ENCODE measurements around the gene CHST11. TPM values are rescaled to one million over a fixed set of nuclear protein-coding genes. Genes with fewer than 3 reads are reported as not detected.

CHST11 gene
- total RNA-seq, 1 experiment from 2014 or later = 1.1 TPM

DNA sequence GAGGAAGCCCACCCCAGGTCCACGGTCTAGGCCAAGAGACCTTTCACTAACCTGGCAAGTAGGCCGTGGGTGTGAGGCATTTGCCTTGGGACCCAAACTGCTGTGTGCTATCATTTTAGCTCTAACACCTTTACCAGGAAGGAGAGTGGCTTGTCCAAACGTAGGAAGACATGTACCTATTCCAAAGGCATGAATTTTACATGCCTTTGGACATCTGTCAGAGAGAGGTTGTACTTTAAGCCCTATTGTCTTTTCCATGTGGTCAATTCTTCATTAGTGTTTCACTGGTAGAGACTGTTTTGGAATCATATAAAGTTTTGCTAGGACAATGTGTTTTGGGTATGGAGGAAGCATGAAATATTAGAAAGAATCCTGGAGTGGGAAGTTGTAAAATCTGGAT lies 352.5 kb downstream of the CHST11 start:
- no peak for DNase-seq (ENCODE audit: low spot score)
- Histone ChIP-seq H3K36me3 (ENCODE audit: insufficient read depth, low read length, poor library complexity, severe bottlenecking) (no peaks in the 10 kb centered on the region), H3K27me3 (replicated peaks; ENCODE audit: insufficient read depth, low read depth, low read length, poor library complexity) (peaks cover 3% of the 10 kb centered on the region), H3K9me3 (ENCODE audit: low read depth, low read length, poor library complexity, severe bottlenecking) (no peaks in the 10 kb centered on the region), H3K4me1 (ENCODE audit: insufficient read depth, low read length, poor library complexity, severe bottlenecking) (no peaks in the 10 kb centered on the region), H3K4me3 (ENCODE audit: low read depth, low read length, poor library complexity, severe bottlenecking) (no peak overlapping the region), H3K27ac (ENCODE audit: low read depth, low read length, poor library complexity, severe bottlenecking) (no peak overlapping the region)
- intact Hi-C loops (cut with micrococcal nuclease; ENCODE audit: unreplicated experiment) = no loop called here
- ChIA-PET CTCF (no interaction called here), POLR2A (ENCODE audit: low non-redundant PET) (no interaction called here)
- no peak for TF ChIP-seq EZH2 (IDR thresholded peaks at IDR 0.05; ENCODE audit: borderline replicate concordance, low read depth, low read length, poor library complexity, severe bottlenecking)
- TF ChIP-seq, protein P1, sequence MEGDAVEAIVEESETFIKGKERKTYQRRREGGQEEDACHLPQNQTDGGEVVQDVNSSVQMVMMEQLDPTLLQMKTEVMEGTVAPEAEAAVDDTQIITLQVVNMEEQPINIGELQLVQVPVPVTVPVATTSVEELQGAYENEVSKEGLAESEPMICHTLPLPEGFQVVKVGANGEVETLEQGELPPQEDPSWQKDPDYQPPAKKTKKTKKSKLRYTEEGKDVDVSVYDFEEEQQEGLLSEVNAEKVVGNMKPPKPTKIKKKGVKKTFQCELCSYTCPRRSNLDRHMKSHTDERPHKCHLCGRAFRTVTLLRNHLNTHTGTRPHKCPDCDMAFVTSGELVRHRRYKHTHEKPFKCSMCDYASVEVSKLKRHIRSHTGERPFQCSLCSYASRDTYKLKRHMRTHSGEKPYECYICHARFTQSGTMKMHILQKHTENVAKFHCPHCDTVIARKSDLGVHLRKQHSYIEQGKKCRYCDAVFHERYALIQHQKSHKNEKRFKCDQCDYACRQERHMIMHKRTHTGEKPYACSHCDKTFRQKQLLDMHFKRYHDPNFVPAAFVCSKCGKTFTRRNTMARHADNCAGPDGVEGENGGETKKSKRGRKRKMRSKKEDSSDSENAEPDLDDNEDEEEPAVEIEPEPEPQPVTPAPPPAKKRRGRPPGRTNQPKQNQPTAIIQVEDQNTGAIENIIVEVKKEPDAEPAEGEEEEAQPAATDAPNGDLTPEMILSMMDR (conservative IDR thresholded peaks at IDR 0.05; ENCODE audit: low read depth, low read length) = no peak
- BruUV-seq (replicated peaks) = no TSS peak

DNA sequence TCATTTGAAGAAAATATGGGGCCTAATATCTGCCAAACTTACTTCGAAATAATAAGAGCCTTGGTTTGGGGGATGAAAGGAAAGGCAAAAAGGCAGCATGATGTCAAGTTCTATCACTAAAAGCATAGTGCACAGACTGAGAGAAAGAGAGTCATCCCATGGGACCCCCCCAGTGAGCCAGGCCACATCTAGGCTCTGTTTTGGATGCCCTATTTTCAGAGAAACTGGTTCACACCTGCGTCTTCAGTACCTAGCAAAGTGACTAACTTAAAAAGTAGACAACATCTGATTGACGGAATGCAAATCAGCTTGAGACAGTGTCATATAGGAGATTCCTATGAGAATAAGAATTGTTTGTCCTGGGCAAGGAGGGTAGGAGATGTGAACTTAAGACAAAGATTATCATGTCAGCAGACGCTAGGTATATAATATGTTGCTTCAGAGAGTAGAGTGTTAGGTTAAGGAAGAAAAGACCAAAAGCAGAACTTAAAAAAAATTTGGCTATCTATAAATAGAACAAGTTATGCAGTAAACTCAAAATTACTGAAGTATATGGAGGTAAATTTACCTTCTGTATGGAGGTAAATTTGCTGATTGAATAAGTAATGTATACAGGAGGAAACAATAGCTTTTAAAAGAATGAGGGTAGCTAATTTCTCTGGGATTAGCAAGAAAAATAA lies 353.1 kb downstream of the CHST11 start:
- no peaks in the 10 kb centered on the region for H3K36me3 ChIP-seq (ENCODE audit: insufficient read depth, low read length, poor library complexity, severe bottlenecking)
- DNase-seq (ENCODE audit: low spot score) = no peak
- intact Hi-C loops (cut with micrococcal nuclease; ENCODE audit: unreplicated experiment) = no loop called here
- POLR2A ChIA-PET (ENCODE audit: low non-redundant PET) = no interaction called here
- H3K4me3 ChIP-seq (ENCODE audit: low read depth, low read length, poor library complexity, severe bottlenecking) = no peak overlapping the region
- H3K4me1 ChIP-seq (ENCODE audit: insufficient read depth, low read length, poor library complexity, severe bottlenecking) = no peaks in the 10 kb centered on the region
- H3K27me3 ChIP-seq (replicated peaks; ENCODE audit: insufficient read depth, low read depth, low read length, poor library complexity) = peaks cover 3% of the 10 kb centered on the region
- TF ChIP-seq, protein P1 (conservative IDR thresholded peaks at IDR 0.05; ENCODE audit: low read depth, low read length) = no peak
- no peak for TF ChIP-seq EZH2 (IDR thresholded peaks at IDR 0.05; ENCODE audit: borderline replicate concordance, low read depth, low read length, poor library complexity, severe bottlenecking)
- CTCF ChIA-PET = no interaction called here
- no TSS peak for BruUV-seq (replicated peaks)
- no peak overlapping the region for H3K27ac ChIP-seq (ENCODE audit: low read depth, low read length, poor library complexity, severe bottlenecking)
- H3K9me3 ChIP-seq (ENCODE audit: low read depth, low read length, poor library complexity, severe bottlenecking) = no peaks in the 10 kb centered on the region

Small RNAs within 50 kb of the gene (microRNA-seq; reads per million reads assigned to microRNA genes)
- not detected for gene MIR3922

Other genes with a start within 250 kb of the CHST11 start
- 196 and 226 TPM in 2 replicates for gene TXNRD1, start 241.2 kb upstream of the CHST11 start, total RNA-seq (2021)
- gene EID3, start 153.2 kb upstream of the CHST11 start, total RNA-seq (2021) = 3.0 and 5.4 TPM in 2 replicates

All from A673 (cell line).